HG03039 (cell line): ENCODE data around the gene COBL.

Experiments used
- ATAC-seq: cut with Tn5 transposase; IDR thresholded peaks from one replicate; pipeline ENCODE4 v1.9.1; 2021; ENCODE audit warnings: mild to moderate bottlenecking, moderate library complexity; ENCODE audit not compliant: unreplicated experiment

COBL gene

DNA sequence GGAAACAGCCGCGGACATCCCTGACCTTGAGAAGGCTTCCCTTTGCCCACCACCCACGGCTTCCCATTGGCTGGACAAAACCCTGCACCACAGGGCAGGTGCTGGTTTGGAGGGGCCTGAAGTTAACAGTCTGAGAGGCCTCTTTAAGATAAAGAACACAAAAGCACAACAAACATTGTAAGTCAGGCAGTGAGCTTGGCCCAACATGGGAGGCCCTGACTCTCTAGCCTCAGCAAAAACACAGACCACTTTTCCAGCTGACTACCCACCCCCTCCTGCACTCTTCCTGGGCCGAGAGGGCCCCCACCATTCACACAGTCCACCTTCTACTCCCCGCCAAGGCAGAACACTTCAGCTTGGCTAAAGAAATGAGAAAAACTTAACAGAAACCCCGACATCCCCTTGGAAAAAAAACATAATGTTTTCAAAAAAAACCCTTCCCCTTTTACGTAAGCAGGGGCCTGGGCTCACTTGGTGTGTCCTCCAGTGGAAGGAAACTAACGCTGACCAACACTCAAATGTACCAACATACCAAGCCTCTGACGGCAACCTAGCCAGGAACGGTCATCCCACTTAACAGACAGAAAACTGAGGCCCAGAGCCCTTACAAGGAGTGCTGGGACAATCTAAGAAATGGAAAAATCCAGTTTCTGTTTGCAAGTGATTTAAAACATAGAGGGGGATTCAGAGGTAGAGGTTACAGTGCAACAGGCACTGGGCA is 80.9 kb downstream of the COBL start:
- ATAC-seq, result no peak

DNA sequence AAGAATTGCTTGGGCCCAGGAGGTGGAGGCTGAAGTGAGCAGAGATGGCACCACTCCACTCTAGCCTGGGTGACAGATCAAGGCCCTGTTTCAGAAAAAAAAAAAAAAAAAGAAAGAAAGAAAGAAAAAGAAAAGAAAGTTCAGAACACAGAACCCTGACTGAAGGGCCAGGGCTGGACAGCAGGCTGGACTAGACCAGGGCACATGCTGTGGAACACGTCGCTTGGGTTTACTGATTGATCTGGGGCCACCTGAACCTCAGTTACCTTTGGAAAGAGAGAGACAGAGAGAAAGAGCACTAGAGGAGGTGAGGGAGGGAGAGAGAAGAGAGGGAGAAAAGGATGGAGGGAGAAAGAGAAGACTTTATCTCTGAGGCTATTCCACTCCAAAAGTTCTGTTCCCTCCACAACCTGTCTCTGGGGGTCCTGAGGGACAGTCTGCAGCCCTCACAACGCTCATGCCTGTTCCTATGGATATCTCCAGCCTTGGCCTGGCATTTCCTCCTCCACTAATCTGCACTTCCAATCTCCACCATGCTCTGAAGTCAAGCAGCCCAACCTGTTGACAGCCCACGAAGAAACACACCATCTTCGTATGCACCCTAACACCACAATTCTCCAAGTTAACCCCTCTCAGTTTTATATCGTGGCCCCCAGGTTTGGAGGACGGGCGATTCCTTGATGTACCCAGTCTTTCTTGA is 81.8 kb downstream of the COBL start:
- ATAC-seq, result no peak

DNA sequence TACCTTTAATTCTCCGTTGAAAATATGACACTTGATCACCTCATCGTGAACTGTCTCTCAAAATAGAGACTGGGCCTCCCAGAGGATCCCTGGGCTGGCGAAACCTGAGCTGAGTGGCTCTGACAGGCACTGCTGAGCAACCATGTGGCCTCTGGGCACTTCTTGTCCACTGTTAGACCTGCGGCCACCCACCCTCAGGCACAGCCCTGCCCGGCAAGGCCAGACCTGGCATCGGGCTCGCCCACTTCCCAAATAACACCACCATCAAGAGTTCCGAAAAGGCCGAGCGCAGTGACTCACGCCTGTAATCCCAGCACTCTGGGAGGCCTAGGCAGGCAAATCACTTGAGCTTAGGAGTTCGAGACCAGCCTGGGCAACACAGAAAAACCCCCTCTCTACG is 82.5 kb downstream of the COBL start:
- no peak for ATAC-seq

DNA sequence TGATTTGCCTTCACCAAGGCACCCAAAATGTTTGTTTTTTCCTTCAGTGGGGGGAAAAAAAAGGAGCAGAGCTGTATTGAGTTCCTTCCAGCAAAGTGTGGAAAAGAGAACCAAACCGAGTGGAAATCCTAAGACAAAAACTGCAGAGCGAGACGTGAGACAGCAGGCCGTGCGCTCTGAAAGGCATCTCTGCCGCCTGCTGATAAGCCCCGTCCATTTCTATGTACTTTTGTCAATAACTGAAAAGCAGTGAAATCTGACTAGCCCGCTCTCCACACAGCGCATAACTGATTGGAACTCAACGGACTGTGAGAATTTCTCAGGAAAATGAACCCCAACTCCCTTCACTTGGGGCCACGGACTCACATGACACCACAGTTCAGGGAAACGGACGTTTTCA is 83.2 kb downstream of the COBL start:
- ATAC-seq, result no peak

DNA sequence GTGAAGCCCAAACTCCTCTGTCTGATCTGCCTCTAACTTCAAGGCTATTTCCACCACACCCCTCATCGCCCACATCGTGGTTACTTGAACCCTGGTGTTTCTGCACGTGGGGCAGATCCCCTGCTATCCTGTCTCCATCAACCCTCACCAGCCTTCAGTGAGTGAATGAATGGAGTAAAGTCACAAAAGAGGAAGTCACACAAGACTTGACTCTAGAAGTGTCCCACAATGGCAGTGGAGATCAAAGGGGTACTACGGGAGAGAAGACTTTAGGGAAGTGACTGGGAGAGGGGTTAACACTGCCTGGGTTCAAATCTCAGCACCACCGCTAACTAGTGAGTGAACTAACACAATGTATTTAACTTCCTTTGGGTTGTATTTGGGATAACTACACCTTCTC is 85.9 kb downstream of the COBL start:
- no peak for ATAC-seq

DNA sequence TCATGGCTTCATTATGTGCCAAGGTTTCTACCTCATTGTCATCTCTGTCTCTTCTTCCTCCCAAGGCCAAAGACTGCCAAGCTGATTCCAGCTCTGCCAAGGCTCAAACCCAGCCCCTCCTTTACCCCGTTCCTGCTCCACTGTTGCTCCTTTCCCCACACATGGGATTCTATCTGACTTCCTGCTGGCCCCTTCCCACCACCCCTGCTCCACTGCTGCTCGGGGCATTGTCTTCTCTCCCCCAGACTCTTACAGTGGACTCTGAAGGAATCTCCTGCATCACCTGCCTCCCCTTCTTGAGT is 86.3 kb downstream of the COBL start:
- ATAC-seq, result no peak

DNA sequence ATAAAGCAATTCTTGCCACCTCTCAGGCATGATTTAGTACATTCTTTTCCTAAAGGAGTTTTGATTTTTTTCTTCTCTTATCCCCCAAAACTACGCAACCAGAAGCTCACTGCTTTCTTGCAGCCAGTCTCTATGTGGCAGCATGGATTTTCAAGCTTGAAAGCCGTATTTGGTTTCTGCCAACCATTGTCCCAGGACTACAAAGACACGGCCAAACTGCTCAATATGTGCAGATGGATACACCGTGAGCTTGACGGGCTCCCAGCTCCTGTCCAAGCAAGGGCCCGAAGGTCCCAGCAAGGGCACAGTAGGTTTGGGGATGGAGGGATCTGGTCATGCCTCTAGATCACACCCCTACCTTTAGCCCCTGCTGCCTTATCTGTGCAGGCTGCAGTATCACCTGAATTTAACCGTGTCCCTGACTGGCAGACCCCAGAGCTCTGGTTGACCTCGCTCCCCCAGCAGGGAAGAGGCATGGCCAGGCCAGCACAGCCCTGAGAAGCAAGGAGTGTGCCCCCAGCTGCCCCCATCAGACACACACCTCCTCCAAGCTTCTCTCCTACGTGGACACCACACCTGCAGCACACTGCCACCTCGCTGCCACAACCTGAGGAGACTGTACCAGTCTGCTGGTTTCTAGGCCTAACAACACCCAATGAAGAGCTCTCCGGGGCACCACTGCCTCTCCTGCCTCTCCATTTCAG is 86.8 kb downstream of the COBL start:
- ATAC-seq, result no peak

DNA sequence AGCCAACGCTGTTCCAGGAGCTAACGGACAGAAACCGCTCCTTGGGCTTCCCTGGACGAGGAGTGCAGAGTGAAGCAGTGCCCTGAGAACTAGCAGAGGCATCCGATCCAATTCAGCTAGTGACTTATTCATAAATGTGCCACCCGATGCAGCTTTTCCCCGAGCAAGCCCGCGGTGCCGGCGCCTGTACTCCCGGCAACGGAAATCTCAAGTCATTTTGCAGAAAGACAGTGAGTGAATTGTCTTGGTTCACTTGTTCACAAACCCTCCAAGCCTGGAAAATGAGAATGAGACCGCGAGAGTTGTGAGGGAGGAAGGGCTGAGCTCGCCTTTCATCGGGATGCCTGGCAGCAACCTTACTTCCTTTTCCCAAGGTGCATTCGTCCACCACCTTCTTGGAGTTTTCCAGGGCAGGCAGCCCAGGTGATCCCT is 87.5 kb downstream of the COBL start:
- ATAC-seq, result no peak

DNA sequence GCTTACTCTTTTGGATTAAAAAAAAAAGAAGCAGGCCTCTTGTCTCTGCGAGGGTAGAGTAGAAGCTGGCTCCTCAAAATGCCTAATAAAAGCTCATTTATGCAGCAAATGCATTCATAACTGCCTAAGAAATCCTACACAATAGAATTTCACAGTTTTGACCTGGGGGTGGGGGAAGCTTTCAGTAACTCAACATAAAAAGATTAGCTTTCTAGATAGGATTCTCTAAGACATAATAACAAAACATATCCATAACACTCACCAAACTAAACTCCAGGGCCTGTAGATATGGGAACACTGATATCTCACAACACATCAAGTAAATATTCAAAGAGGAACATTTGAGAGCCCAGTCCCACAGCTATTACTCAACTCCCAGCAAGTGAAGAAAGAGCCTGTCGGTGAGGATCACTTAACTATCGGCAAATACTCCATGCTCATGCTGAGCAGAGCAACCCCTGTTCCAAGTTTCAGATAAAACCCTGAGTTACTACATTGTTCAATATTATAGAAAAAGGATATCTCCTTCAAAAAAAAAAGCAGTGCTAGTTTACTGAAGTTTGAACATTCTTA is 88.1 kb downstream of the COBL start:
- ATAC-seq, result no peak

DNA sequence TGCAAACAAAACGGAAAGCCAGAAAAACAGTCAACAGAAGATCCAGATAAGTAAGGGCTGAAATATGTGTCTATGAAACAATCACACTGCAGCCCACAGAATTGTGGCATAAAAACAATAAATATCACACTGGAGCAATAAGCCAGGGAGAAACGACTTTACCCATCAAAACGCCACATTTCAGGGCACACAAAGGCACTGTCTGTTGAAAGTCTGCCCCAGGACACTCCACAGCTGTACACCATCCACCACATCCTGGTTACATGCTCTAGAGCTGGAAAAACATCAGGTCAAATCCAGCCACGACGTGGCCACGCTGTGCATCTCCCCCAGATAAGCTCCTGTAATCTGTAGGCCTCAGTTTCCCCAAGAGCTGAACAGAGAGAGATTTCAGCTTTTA is 88.7 kb downstream of the COBL start:
- no peak for ATAC-seq

DNA sequence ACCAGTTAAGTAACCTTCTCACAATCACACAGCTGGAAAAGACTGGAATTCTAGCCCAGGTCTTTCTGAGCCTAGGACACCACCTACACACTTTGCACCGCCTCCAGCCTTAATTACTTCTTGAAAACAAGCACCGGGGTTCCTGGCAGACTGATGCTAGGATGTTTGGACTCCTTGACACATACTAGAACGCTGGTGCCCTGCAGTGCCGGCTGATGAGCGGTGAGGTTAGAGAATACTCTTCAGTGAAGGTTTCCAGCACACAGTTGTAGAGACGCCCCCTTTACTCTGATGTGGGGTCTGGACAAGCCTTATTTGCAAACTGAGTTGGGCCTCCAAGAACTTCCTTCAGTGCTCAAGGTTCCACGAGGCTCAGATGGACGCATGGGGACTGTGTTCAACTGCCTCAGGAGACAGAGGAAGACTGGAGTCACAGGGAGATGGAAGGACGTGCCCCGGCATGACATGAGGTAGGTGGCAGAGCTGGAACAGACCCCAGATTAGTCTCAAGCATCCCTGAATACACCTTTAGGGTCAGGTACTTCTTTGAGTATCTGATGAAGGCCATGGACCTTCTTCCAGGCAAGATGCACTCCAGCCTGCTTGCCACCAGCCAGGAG is 89.6 kb downstream of the COBL start:
- no peak for ATAC-seq

DNA sequence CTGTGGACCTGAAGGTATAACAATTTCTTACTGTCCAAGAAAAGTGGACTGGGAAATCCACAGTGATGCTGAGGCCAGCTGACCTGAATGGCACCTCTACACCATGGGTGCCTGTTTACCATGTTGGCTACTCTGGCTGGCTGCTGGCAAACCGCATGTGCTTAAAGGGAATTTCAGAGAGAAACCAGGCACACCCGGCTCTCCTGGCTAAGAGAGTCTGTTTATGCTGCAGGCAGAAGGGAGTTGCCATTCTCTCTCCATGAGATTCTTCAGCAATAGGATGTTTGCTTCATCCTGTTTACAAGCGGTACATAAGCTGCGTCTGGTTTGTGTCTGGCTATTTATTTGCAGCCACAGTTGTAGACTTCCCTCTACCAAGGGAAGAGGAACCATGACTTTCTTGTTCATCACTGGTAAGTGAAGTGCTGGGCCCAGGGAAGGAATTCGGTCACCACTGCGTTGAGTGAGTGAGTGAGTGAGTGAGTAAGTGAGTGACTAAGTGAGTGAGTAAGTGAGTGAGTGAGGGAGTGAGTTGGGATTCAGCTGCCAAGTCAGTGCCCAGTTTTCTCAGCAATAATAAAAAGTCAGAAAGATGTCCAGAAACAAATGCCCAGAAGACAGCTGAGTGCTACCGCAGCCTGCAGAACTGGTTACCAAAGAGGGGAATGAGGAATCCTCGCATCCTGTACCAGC is 90.4 kb downstream of the COBL start:
- no peak for ATAC-seq

DNA sequence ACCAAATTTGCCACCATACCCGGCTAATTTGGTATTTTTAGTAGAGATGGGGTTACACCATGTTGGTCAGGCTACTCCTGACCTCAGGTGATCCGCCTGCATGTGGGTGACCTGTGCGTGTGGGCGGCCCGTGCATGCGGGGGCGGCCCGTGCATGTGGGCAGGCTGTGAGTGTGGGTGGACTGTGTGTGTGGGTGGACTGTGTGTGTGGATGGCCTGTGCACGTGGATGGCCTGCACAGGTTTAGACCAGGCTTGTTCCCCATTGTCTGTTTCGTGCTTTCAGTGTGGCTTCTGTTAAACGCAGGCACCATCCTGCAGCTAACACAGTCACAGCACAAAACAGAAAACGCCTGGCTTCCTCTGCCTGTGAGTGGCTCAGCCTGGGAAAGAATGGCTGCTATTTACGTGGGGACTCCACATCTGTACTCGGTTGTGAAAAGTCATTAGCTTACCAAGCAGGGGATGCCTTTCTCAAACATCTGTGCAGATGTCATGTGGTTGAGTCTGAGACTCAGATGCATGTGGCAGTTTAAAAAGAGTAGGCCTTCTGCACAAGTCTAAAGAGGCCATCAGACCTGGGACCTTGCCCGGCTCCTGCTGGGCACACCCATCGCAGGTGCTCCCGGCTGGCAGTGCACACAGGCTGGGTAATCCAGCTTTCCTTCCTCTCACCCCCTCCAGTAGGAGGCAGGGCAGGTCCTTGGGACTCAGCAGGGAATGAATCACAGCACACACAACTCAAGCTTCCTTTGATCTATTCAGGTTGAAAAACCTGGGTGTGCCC is 91.6 kb downstream of the COBL start:
- ATAC-seq, result no peak

DNA sequence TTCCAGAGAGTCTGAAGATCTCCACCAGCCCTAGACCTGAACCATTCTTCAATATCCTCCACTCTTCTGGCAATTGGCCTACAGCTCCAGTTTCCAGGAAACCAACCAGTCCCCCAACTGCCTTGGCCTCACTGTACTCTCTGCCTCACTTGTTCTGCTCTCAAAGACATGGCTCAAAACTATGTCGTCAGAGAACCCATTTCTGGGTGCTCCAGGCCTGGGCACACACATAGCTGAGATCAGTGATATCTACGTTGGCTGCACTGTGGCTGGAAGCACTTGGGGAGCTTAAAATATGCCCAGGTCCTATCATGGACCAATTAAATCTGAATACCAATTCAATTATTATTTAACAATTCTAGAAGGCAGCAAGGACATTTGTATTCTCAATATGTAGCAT is 93.1 kb downstream of the COBL start:
- ATAC-seq, result no peak

DNA sequence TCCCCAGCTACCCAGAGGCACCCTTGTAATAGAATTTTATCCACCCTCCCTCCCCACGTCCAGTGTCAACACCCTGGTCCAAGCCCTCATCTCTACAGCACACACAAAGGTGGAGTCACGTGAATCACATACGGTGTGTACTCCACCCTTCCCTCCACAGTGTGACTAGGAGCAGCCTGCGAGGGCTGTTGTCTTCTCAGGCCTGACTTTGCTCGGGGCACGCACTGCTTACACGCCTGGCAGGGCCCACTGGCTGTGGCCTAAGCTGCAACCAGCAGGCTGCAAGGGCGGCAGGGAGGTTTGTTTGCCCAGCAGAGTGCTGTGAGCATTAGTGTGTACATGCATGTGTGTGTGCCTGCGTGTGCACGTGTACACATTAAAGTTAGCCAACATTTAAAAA is 93.7 kb downstream of the COBL start:
- ATAC-seq, result no peak

DNA sequence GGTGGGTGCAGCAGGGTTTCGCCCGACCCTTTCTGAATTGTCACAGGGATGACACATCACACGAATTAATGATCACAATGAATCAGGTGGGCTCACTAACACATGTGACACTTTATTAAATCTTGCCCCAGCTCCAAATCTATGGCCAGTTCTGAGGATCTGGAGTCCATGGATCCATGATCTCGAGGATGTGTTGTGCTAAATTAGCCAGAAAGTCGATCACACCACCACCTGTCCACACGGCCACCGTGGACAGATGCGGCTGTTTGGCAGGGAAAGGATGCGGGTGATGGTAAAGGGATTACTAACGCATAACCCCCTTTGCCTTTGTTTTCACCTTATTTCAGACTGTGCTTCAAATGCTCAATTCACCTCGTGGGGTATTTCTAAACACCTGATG is 96.4 kb downstream of the COBL start:
- ATAC-seq, result no peak

DNA sequence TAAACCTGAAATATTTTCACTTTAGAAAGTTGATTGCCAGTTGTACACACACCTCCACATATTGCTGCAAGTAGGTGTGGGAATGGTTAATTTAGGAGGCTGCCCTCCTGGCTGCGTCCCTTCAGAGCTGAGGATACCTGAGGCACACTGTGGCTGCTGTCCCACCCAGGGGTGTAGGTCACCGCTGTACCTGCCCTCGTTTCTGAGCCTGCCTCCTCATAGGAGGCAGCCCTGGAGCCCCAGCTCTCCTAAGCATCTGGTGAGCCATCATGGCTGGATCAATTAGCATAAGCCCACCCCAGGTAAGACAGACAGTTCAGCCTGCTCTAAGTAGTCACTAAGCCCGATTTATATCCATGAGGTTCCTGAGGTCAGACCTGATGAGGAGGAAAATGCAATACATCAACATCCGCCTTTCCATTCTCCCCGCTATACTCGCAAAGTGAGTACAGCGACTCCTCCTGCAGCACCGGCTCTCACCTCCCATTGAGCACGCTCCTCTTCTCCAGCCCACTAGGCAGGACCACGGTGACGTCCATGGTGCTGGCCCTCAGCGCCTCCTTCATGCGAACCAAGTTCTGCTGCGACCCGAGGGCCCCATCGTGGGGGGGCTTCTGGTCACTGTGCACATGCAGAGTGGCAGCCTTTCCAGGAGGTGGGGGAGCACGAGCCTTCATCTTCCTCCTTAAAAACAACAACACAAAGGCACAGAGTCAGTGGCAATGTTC is 97.2 kb downstream of the COBL start:
- no peak for ATAC-seq

DNA sequence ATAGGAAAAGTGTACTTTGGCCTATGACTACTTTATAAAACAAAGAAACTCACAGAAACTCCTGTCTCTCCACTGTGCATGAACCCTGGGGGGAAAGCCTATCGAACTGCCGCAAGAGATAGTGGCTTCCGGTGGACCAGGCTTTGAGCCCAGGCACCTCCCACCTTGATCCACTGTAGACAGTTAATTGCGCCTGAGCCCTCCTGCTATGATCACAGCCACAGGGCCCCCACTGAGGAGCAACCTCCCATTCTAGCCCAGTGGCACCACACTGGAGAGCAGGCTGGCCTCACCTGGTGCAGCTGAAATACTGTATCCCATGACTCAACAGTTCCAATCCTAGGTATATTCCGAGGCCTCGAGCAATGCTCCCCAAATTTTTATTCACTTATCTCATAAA is 98.8 kb downstream of the COBL start:
- ATAC-seq, result no peak

DNA sequence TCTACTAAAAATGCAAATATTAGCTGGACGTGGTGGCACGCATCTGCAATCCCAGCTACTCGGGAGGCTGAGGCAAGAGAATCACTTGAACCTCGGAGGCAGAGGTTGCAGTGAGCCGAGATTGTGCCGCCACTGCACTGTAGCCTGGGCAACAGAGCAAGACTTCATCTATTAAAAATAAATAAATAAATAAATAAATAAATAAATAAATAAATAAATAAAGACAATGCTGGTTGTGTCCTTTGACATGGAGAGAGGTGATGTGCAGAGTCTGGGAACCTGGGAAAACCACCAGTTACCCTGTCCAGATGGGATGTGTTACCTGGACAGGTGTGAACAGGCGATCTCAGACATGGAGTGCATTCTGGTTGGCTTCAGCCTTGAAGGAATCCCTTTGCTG is 102.5 kb downstream of the COBL start:
- no peak for ATAC-seq

DNA sequence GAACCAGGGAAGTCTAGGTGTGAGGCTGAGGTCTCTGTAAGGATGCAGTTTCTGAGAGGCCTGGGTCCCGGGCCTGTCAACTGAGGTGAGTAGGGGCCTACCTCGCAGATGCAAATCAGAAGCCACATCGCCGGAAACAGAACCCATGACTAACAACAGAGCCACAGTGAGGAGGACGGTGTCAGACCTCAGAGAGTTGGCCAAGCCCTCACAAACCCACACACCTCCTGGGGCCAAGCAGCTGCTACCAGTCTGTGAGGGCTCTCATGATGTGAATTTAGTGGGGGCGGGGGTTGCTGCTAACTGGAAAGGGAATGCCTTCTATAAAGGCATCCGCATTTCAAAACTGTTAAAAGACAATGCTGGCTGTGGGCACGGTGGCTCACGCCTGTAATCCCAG is 103.0 kb downstream of the COBL start:
- no peak for ATAC-seq
